IPS DF 6.9 (cell line): Measurements from ENCODE around the gene MYO18B.

ENCODE experiments used
- DNase-seq: peaks from one replicate; pipeline ENCODE4 v3.0.0-alpha.2; 2013; ENCODE audit warnings: low read depth, low spot score
- H3K27ac ChIP-seq: one replicate; pipeline ENCODE4 v1.5.1; 2013; ENCODE audit warnings: low read length, control low read depth
- H3K27me3 ChIP-seq: 2 replicates; pipeline ENCODE4 v1.6.1; 2013; ENCODE audit warnings: mild to moderate bottlenecking, low read length; ENCODE audit not compliant: control insufficient read depth, insufficient read depth
- H3K36me3 ChIP-seq: 2 replicates; pipeline ENCODE4 v1.6.1; 2013; ENCODE audit warnings: low read length; ENCODE audit not compliant: control insufficient read depth, insufficient read depth
- H3K4me1 ChIP-seq: 2 replicates; pipeline ENCODE4 v1.6.1; 2013; ENCODE audit warnings: low read length; ENCODE audit not compliant: control insufficient read depth, insufficient read depth
- H3K4me3 ChIP-seq: 2 replicates; pipeline ENCODE4 v1.5.1; 2013; ENCODE audit warnings: mild to moderate bottlenecking, low read length
- H3K9me3 ChIP-seq: 2 replicates; pipeline ENCODE4 v1.6.1; 2013; ENCODE audit warnings: low read length, inconsistent platforms; ENCODE audit not compliant: control insufficient read depth, insufficient read depth
- WGBS: extraction: QIAGEN DNeasy Blood & Tissue Kit; methylation state at CpG from one replicate; pipeline ENCODE4 v1.1.7; 2013; ENCODE audit warnings: mixed read lengths, missing lambda C conversion rate; ENCODE audit not compliant: insufficient read length, insufficient coverage; 5-methylcytosine and 5-hydroxymethylcytosine counted together

Gene MYO18B

GRCh38 chr22:26075251-26075650, 333.3 kb downstream of the MYO18B start:
- Histone ChIP-seq H3K4me3 (no peak overlapping the region), H3K27me3 (no peaks in the 10 kb centered on the region), H3K27ac (no peak overlapping the region), H3K9me3 (no peaks in the 10 kb centered on the region; the same call in 1 of the 2 replicates), H3K4me1 (no peaks in the 10 kb centered on the region), H3K36me3 (no peaks in the 10 kb centered on the region)
- WGBS: no CpG with 5 or more reads among the region's 1 CpG
- DNase-seq: no peak

- no CpG with 5 or more reads among the region's 4 CpGs for WGBS
- no peak overlapping the region for H3K4me3 ChIP-seq
- no peaks in the 10 kb centered on the region for H3K36me3 ChIP-seq
- DNase-seq: no peak
- H3K27ac ChIP-seq: no peak overlapping the region
- no peaks in the 10 kb centered on the region for H3K9me3 ChIP-seq
- no peaks in the 10 kb centered on the region for H3K27me3 ChIP-seq
- H3K4me1 ChIP-seq: no peaks in the 10 kb centered on the region
Observed at GRCh38 chr22:26079009-26079408, 337.0 kb downstream of the MYO18B start.
